ENCODE measurements around the gene NVL. TPM values are rescaled to one million over a fixed set of nuclear protein-coding genes. Genes with fewer than 3 reads are reported as not detected.

Gene NVL
- total RNA-seq, 4 donors from 2014 or later = 35.9 to 52.3 (median 40.5) TPM

- Histone ChIP-seq H3K27me3 (no peaks in the 10 kb centered on the region), H3K9me3 (no peaks in the 10 kb centered on the region), H3K36me3 (no peaks in the 10 kb centered on the region), H3K4me1 (peaks cover 0 to under 1% (median 0%) of the 10 kb centered on the region in 4 donors), H3K27ac (no peak overlapping the region), H3K4me3 (no peak overlapping the region)
- TF ChIP-seq POLR2AphosphoS5 (IDR thresholded peaks at IDR 0.05) = no peak
- TF ChIP-seq CTCF (IDR thresholded peaks at IDR 0.05) = no peak
- no peak for TF ChIP-seq EP300 (IDR thresholded peaks at IDR 0.05; ENCODE audit: low read depth)
- TF ChIP-seq POLR2A (IDR thresholded peaks at IDR 0.05) = no peak
- WGBS, 2 donors (ENCODE audit: low coverage in 1 of 2) = 88 to 91% methylated on average over 4 of the region's 4 CpGs
- intact Hi-C loops (cut with DNase I; ENCODE audit: low total_unique reads) (no loop called here), in situ Hi-C loops (cut with MboI; ENCODE audit: low pct_ligation_motif_present in 1 of 4, low pct_unique_long_range_greater_than_20kb in 1 of 4, low sequenced_read_pairs in 3 of 4) (no loop called here)
- no peak for DNase-seq
Measured at GRCh38 chr1:224267925-224268324, 62.0 kb downstream of the NVL start.

GRCh38 chr1:224266915-224267856, 62.8 kb downstream of the NVL start:
- Histone ChIP-seq H3K27ac (no peak overlapping the region), H3K9me3 (no peaks in the 10 kb centered on the region), H3K27me3 (no peaks in the 10 kb centered on the region), H3K4me1 (peaks cover 0 to 5% (median 0%) of the 10 kb centered on the region in 4 donors), H3K4me3 (no peak overlapping the region), H3K36me3 (no peaks in the 10 kb centered on the region)
- DNase-seq = no peak
- in situ Hi-C loops (cut with MboI; ENCODE audit: low pct_ligation_motif_present in 1 of 4, low pct_unique_long_range_greater_than_20kb in 1 of 4, low sequenced_read_pairs in 3 of 4) = no loop called here
- 67 to 80% methylated on average over 8 to 11 of the region's 11 CpGs for WGBS, 2 donors (ENCODE audit: low coverage in 1 of 2)
- intact Hi-C loops (cut with DNase I; ENCODE audit: low total_unique reads) = no loop called here
- TF ChIP-seq EP300 (IDR thresholded peaks at IDR 0.05; ENCODE audit: low read depth) = no peak
- TF ChIP-seq CTCF (IDR thresholded peaks at IDR 0.05) = no peak
- TF ChIP-seq POLR2AphosphoS5 (IDR thresholded peaks at IDR 0.05) = no peak
- TF ChIP-seq POLR2A (IDR thresholded peaks at IDR 0.05) = no peak

DNA sequence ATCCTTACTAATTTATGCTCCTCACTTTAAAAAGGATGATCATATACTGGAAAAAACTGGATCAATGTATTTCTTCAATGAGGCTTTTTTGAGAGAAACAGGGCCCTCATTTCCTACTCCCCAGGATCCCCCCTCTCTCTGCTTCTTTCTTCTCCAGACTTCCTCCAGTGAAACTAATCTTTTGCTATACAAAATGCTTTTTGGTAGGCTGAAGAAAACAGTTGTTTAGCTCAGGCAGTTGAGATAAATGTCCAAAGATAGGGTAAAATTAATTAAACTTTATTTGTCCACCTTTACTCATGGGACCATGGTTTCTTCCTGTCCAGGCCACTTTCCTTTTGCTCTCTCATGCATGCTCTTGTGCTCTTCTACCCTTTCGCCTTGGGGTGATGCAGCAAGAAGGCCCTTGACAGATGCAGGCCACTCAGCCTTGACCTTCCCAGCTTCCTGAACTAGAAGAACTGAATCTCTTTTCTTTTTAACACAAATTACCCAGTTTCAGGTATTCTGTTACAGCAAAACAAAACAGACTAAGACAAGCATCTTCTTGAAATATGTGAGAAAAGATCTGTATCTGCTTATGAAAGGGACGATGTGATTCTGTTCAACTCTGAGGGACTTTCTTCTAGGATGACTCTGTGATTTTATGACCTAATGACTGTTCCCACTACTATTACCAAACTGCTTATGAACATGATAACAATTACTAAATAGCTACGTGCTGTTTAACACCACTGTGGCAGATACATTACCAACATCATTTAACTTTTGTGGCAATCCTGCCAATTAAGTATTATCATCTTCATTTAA, 63.7 kb downstream of the NVL start:
- WGBS, 2 donors (ENCODE audit: low coverage in 1 of 2) = 81 to 87% methylated on average over 3 of the region's 3 CpGs
- Histone ChIP-seq H3K27ac (no peak overlapping the region), H3K9me3 (no peaks in the 10 kb centered on the region), H3K27me3 (no peaks in the 10 kb centered on the region), H3K36me3 (no peaks in the 10 kb centered on the region), H3K4me1 (peaks cover 0 to 13% (median 3%) of the 10 kb centered on the region in 4 donors), H3K4me3 (no peak overlapping the region)
- DNase-seq = no peak
- TF ChIP-seq POLR2AphosphoS5 (IDR thresholded peaks at IDR 0.05) = no peak
- TF ChIP-seq POLR2A (IDR thresholded peaks at IDR 0.05) = no peak
- no peak for TF ChIP-seq CTCF (IDR thresholded peaks at IDR 0.05)
- in situ Hi-C loops (cut with MboI; ENCODE audit: low pct_ligation_motif_present in 1 of 4, low pct_unique_long_range_greater_than_20kb in 1 of 4, low sequenced_read_pairs in 3 of 4) = no loop called here
- intact Hi-C loops (cut with DNase I; ENCODE audit: low total_unique reads) = no loop called here

DNA sequence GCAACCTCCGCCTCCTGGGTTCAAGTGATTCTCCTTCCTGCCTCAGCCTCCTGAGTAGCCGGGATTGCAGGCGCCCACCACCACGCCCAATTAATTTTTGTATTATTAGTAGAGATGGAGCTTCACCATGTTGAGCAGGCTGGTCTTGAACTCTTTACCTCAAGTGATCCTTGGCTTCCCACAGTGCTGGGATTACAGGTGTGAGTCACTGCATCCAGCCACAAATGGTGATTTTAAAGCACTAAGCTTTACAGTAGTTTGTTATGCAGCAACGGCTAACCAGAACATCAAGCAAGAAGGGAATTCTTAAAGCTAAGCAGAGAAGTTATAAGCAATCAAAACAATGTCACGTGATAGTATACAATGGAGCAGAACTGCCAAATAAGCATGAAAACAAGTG, 65.7 kb downstream of the NVL start:
- Histone ChIP-seq H3K9me3 (no peaks in the 10 kb centered on the region), H3K4me3 (no peak overlapping the region), H3K27ac (no peak overlapping the region), H3K4me1 (peaks cover 0 to 13% (median 3%) of the 10 kb centered on the region in 4 donors), H3K27me3 (no peaks in the 10 kb centered on the region), H3K36me3 (no peaks in the 10 kb centered on the region)
- intact Hi-C loops (cut with DNase I; ENCODE audit: low total_unique reads) (no loop called here), in situ Hi-C loops (cut with MboI; ENCODE audit: low pct_ligation_motif_present in 1 of 4, low pct_unique_long_range_greater_than_20kb in 1 of 4, low sequenced_read_pairs in 3 of 4) (no loop called here)
- WGBS, 2 donors (ENCODE audit: low coverage in 1 of 2) = 87 to 90% methylated on average over 2 to 6 of the region's 6 CpGs
- no peak for TF ChIP-seq EP300 (IDR thresholded peaks at IDR 0.05; ENCODE audit: low read depth)
- no peak for TF ChIP-seq POLR2AphosphoS5 (IDR thresholded peaks at IDR 0.05)
- no peak for TF ChIP-seq CTCF (IDR thresholded peaks at IDR 0.05)
- TF ChIP-seq POLR2A (IDR thresholded peaks at IDR 0.05) = no peak
- DNase-seq = no peak
